GM12892 (cell line): ENCODE data around the gene PHF11.

Experiments
- DNase-seq: peaks from one replicate; pipeline ENCODE4 v3.0.0; 2011; ENCODE audit not compliant: insufficient read length
- FAIRE-seq: peaks from 2 replicates; lab custom pipeline; 2011; peaks lifted over from hg19 to GRCh38; lab: Jason Lieb, UNC
- POLR2A ChIP-seq: IDR thresholded peaks from 2 replicates; pipeline ENCODE4 v1.6.1; 2011; ENCODE audit warnings: low read depth, low read length, control low read depth
- POLR2AphosphoS5 ChIP-seq: IDR thresholded peaks from 2 replicates; pipeline ENCODE4 v1.6.1; 2011; ENCODE audit warnings: low read depth, low read length, control low read depth
- TAF1 ChIP-seq: IDR thresholded peaks from 2 replicates; pipeline ENCODE4 v1.6.1; 2011; ENCODE audit warnings: low read depth, mild to moderate bottlenecking, control low read depth, low read length, borderline replicate concordance

PHF11 gene

DNA sequence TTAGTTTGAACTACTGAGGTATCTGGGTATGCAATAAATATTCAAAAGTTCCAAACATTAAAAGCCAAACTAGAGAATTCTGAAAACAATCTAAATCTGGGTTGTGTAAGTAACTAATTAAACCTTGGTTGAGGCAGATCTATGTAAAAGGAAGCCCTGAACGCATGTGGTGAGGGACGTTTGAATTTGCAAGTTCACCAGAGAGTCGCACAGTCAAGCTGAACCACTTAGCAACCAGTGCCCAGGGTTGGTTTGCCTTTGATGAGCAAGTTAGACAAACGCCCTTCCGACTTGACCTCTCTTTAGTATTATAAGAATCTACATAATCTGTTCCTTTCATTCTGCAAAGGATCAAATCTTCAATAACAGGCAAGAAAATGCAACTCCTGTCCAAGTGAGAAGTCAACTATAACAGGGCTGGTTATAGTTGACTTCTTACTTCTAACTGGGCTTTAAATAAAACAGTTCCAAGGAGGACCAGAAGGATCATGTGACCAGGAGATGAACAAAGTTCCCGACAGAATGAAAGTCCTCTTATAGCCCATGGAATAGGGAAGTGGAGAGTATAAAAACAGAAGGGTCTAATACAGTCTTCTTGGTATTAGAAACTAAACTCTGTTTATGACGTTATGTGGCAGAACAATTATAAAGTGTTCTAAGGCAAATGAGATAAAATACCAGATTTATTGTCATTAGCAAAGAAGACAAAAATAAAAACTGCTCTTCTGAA is 40.6 kb downstream of the PHF11 start:
- FAIRE-seq, result no peak
- no peak for TF ChIP-seq POLR2AphosphoS5
- TF ChIP-seq TAF1, result no peak
- TF ChIP-seq POLR2A, result no peak
- no peak for DNase-seq

DNA sequence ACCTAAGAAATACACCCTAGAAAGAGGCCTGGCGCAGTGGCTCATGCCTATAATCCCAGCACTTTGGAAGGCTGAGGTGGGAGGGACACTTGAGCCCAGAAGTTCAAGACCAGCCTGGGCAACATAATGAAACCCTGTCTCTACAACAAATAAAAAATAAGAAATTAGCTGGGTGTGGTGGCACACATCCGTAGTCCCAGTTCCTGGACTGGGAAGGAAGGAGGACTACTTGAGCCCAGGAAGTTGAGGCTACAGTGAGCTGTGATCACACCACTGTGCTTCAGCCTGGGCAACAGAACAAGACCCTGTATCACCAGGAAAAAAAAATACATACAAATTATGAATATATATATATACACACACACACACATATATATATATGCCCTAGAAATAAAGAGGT is 42.7 kb downstream of the PHF11 start:
- FAIRE-seq (peak; percentile 27), DNase-seq (no peak)
- no peak for TF ChIP-seq POLR2AphosphoS5
- no peak for TF ChIP-seq TAF1
- no peak for TF ChIP-seq POLR2A

DNA sequence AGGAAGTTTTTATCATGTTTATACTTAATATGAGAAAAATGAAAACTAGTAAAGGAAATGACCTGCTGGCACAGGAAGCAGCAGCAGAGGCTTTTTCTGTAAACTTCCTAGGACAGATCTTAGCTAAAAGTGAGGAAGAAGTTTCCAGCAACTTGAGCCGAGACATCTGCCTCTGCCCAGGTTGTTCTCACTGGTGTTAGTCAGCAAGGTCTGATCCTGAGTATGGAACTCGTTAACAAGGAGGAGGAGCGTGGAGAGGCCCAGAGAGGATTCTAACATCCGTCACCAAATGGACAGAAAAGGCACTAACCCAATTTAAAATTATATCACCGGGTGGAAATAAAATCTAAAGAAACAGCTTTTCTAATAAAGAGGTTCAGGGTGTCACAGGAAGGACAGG is 43.6 kb downstream of the PHF11 start:
- no peak for FAIRE-seq
- no peak for DNase-seq
- no peak for TF ChIP-seq POLR2AphosphoS5
- no peak for TF ChIP-seq POLR2A
- TF ChIP-seq TAF1, result no peak

DNA sequence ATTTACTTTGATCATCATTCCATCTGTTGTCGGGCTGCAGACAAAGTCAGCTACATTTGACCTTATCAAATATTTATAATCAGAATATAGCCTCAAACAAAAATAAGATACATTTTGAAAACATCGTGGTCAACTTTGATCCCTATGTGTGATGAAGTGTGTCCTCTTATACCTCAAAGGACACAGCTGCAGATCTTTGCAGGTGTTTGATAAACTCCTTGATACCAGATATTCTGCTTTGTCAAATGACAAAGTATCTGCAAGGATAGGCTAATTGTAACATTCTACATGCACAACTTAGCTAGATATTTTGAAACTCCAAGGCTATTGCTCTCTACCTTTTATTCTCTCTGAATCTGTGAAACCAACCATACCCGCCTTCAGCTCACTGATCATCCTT is 44.0 kb downstream of the PHF11 start:
- TF ChIP-seq TAF1, result no peak
- TF ChIP-seq POLR2AphosphoS5, result no peak
- TF ChIP-seq POLR2A, result no peak
- no peak for FAIRE-seq
- DNase-seq, result no peak

GRCh38 chr13:49540552-49540951 is 44.8 kb downstream of the PHF11 start:
- TF ChIP-seq TAF1, result no peak
- no peak for TF ChIP-seq POLR2AphosphoS5
- TF ChIP-seq POLR2A, result no peak
- peak; percentile 65 for FAIRE-seq
- no peak for DNase-seq

GRCh38 chr13:49543656-49544055 is 47.9 kb downstream of the PHF11 start:
- DNase-seq (no peak), FAIRE-seq (no peak)
- no peak for TF ChIP-seq TAF1
- TF ChIP-seq POLR2A, result no peak
- no peak for TF ChIP-seq POLR2AphosphoS5

DNA sequence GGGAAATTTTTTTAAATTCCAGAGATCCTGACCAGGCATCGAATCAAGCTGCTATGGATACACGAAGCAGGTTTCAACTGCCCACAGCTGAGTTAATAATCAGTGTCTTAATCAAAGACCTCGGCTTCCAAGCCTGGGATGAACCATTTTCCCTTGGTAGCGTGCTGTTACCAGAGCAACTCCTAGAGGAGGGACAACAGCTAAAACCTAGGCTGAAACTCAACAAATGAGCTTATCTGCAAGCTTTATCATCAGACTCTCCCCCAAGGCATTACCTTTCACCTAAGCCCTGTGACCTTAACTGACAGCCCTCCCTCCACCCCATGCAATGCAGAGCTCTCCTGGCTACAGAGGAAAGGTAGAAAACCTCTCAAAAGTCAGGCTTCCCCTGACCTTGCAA is 49.9 kb downstream of the PHF11 start:
- FAIRE-seq, result no peak
- no peak for TF ChIP-seq TAF1

DNA sequence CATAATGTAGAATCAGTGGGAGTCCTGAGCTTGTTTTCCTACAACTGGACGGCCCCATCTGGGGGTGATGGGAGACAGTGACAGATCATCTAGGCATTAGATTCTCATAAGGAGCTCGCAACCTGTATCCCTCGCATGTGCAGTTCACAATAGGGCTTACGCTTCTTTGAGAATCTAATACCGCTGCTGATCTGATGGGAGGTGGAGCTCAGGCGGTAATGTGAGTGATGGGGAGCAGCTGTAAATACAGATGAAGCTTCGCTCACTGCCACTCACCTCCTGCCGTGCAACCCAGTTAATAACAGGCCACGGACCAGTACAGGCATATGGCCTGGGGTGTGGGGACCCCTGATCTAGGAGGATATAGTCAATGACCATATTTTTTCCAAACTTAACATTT is 50.8 kb downstream of the PHF11 start:
- TF ChIP-seq POLR2A (no peak), POLR2AphosphoS5 (no peak), TAF1 (no peak)
- FAIRE-seq, result no peak

More for the DNA sequence above, 49.9 kb downstream of the PHF11 start:
- no peak for DNase-seq

GRCh38 chr13:49549289-49549688 is 53.5 kb downstream of the PHF11 start:
- DNase-seq (no peak), FAIRE-seq (peak; percentile 70)
- TF ChIP-seq POLR2A (no peak), POLR2AphosphoS5 (no peak), TAF1 (no peak)

More for the DNA sequence above, 50.8 kb downstream of the PHF11 start:
- DNase-seq, result no peak

- no peak for FAIRE-seq
- TF ChIP-seq POLR2A (no peak), TAF1 (no peak), POLR2AphosphoS5 (no peak)
- no peak for DNase-seq
Observed at GRCh38 chr13:49550942-49551644, 55.3 kb downstream of the PHF11 start.

- DNase-seq (no peak), FAIRE-seq (no peak)
- TF ChIP-seq POLR2A (no peak), TAF1 (no peak), POLR2AphosphoS5 (no peak)
Observed at GRCh38 chr13:49553888-49554287, 58.1 kb downstream of the PHF11 start.

DNA sequence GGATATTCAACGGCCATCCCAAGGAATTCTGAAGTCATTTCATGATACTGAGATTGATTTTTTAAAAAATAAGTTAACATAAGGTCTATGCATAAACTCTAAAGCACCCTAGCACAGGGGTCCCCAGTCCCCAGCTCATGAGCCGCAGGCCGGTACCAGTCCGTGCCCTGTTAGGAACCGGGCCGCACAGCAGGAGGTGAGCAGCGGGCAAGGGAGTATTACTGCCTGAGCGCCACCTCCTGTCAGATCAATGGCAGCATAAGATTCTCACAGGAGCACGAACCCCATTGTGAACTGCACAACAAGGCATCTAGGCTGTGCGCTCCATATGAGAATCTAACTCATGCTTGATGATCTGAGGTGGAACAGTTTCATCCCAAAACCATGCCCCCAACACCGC is 58.6 kb downstream of the PHF11 start:
- FAIRE-seq (no peak), DNase-seq (no peak)
- TF ChIP-seq POLR2AphosphoS5, result no peak
- TF ChIP-seq POLR2A, result no peak
- no peak for TF ChIP-seq TAF1

DNA sequence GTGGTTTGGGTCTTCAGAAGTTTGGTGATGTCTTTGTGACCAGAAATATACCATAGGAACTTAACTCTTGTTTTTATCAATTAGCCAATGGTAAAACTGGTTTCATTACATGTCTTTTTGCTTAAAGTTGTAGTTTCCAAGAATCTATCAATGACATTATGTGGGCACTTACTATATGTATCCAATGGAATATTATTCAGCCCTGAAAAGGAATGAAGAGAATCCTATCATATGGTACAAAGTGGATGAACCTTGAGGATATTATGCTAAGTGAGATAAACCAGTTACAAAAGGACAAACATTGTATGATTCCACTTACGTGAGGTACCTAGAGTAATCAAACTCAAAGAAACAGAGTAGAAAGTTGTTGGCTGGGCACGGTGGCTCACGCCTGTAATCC is 63.3 kb downstream of the PHF11 start:
- FAIRE-seq (peak; percentile 21), DNase-seq (no peak)
- no peak for TF ChIP-seq POLR2A
- no peak for TF ChIP-seq POLR2AphosphoS5
- no peak for TF ChIP-seq TAF1
